DOHH2 (cell line): ENCODE measurements around the gene MPC2.

Source experiments
- H3F3A ChIP-seq: fragments of 200-600 bp; sonication (generic), shearing (Covaris generic); 2 replicates; pipeline ENCODE4 v1.6.0; 2016; ENCODE audit warnings: antibody characterized with exemption, mild to moderate bottlenecking; ENCODE audit not compliant: control insufficient read depth, insufficient read depth
- H3K27ac ChIP-seq: fragments of 200-600 bp; sonication (generic); 2 replicates; pipeline ENCODE4 v1.5.1; 2014; ENCODE audit warnings: low read depth, mild to moderate bottlenecking, low read length, moderate library complexity
- H3K27me3 ChIP-seq: fragments of 200-600 bp; sonication (generic); 2 replicates; pipeline ENCODE4 v1.6.1; 2014; ENCODE audit warnings: mild to moderate bottlenecking, low read length, mixed read lengths; ENCODE audit not compliant: control insufficient read depth
- H3K36me3 ChIP-seq: fragments of 200-600 bp; sonication (generic); 2 replicates; pipeline ENCODE4 v1.6.1; 2014; ENCODE audit warnings: mild to moderate bottlenecking, low read length, moderate library complexity, mixed read lengths; ENCODE audit not compliant: control insufficient read depth
- H3K4me1 ChIP-seq: fragments of 200-600 bp; sonication (generic); 2 replicates; pipeline ENCODE4 v1.6.1; 2014; ENCODE audit warnings: mild to moderate bottlenecking, low read length, mixed read lengths; ENCODE audit not compliant: control insufficient read depth
- H3K4me2 ChIP-seq: fragments of 200-600 bp; sonication (generic); 2 replicates; pipeline ENCODE4 v1.6.0; 2014; ENCODE audit warnings: mild to moderate bottlenecking, low read length, moderate library complexity
- H3K4me3 ChIP-seq: fragments of 200-600 bp; sonication (generic); 2 replicates; pipeline ENCODE4 v1.5.1; 2014; ENCODE audit warnings: mild to moderate bottlenecking, low read length, mixed read lengths
- H3K79me2 ChIP-seq: fragments of 200-600 bp; sonication (generic); 2 replicates; pipeline ENCODE4 v1.6.1; 2014; ENCODE audit warnings: mild to moderate bottlenecking, low read length, mixed read lengths; ENCODE audit not compliant: control insufficient read depth
- H3K9me2 ChIP-seq: fragments of 200-600 bp; sonication (generic); replicated peaks from 2 replicates; pipeline ENCODE4 v1.6.1; 2014; ENCODE audit warnings: mild to moderate bottlenecking, low read length, mixed read lengths; ENCODE audit not compliant: control insufficient read depth
- H3K9me3 ChIP-seq: fragments of 200-600 bp; sonication (generic); 2 replicates; pipeline ENCODE4 v1.6.1; 2014; ENCODE audit warnings: antibody characterized with exemption, low read length, mixed read lengths; ENCODE audit not compliant: control insufficient read depth, insufficient read depth
- H4K20me1 ChIP-seq: fragments of 200-600 bp; sonication (generic); 2 replicates; pipeline ENCODE4 v1.6.0; 2014; ENCODE audit warnings: low read depth, mild to moderate bottlenecking, antibody characterized with exemption, low read length, moderate library complexity; ENCODE audit not compliant: control insufficient read depth, insufficient read depth
- CTCF ChIP-seq: fragments of 200-600 bp; sonication (generic); IDR thresholded peaks from one replicate; pipeline ENCODE4 v1.5.1; 2014; ENCODE audit warnings: antibody characterized with exemption, mild to moderate bottlenecking, low read depth, low read length; ENCODE audit not compliant: poor library complexity, severe bottlenecking
- EZH2phosphoT487 ChIP-seq: fragments of 200-600 bp; sonication (generic); IDR thresholded peaks from 2 replicates; pipeline ENCODE4 v1.6.1; 2017; ENCODE audit warnings: borderline replicate concordance, mild to moderate bottlenecking, antibody characterized with exemption, low read length, moderate library complexity, mixed read lengths

Gene MPC2

GRCh38 chr1:167981933-167982332 is 45.1 kb upstream of the MPC2 start:
- H3K9me3 ChIP-seq, result no peaks in the 10 kb centered on the region
- H3F3A ChIP-seq, result no peaks in the 10 kb centered on the region
- H3K79me2 ChIP-seq, result peaks cover 10% of the 10 kb centered on the region; the same call in 1 of the 2 replicates
- no peak overlapping the region for H3K4me2 ChIP-seq
- H3K4me1 ChIP-seq, result no peaks in the 10 kb centered on the region
- H4K20me1 ChIP-seq, result no peaks in the 10 kb centered on the region
- H3K27ac ChIP-seq, result no peak overlapping the region
- H3K4me3 ChIP-seq, result no peak overlapping the region
- H3K36me3 ChIP-seq, result peaks cover 10% of the 10 kb centered on the region
- H3K9me2 ChIP-seq, result no peaks in the 10 kb centered on the region
- TF ChIP-seq EZH2phosphoT487 (no peak), CTCF (no peak)
- no peaks in the 10 kb centered on the region for H3K27me3 ChIP-seq

- Histone ChIP-seq H3K36me3 (peaks cover 27% of the 10 kb centered on the region), H3K4me3 (no peak overlapping the region), H3K9me3 (no peaks in the 10 kb centered on the region), H3K79me2 (no peaks in the 10 kb centered on the region), H4K20me1 (no peaks in the 10 kb centered on the region), H3K27ac (no peak overlapping the region), H3F3A (0 out of 2 replicates have a peak, but pooled peaks cover 4% of the 10 kb centered on the region), H3K27me3 (no peaks in the 10 kb centered on the region), H3K4me2 (no peak overlapping the region), H3K4me1 (no peaks in the 10 kb centered on the region), H3K9me2 (no peaks in the 10 kb centered on the region)
- TF ChIP-seq EZH2phosphoT487, result no peak
- no peak for TF ChIP-seq CTCF
These were observed 40.4 kb upstream of the MPC2 start for GRCh38 chr1:167977245-167977644.

GRCh38 chr1:167974698-167975097 is 37.8 kb upstream of the MPC2 start:
- no peaks in the 10 kb centered on the region for H3K4me1 ChIP-seq
- H4K20me1 ChIP-seq, result no peaks in the 10 kb centered on the region
- TF ChIP-seq EZH2phosphoT487, result no peak
- no peak for TF ChIP-seq CTCF

More at GRCh38 chr1:167974698-167975097, 37.8 kb upstream of the MPC2 start:
- H3K27ac ChIP-seq, result no peak overlapping the region
- no peaks in the 10 kb centered on the region for H3K9me3 ChIP-seq
- no peaks in the 10 kb centered on the region for H3K27me3 ChIP-seq
- H3K36me3 ChIP-seq, result peaks cover 23% of the 10 kb centered on the region
- no peak overlapping the region for H3K4me2 ChIP-seq
- no peaks in the 10 kb centered on the region for H3K79me2 ChIP-seq
- H3K4me3 ChIP-seq, result no peak overlapping the region
- no peaks in the 10 kb centered on the region for H3K9me2 ChIP-seq
- H3F3A ChIP-seq, result 0 out of 2 replicates have a peak, but pooled peaks cover 4% of the 10 kb centered on the region
